Adrenal gland (tissue), 12 donors: ENCODE measurements around the gene FXYD1. TPM values are rescaled to one million over a fixed set of nuclear protein-coding genes. Genes with fewer than 3 reads are reported as not detected.

Source experiments
- DNase-seq, 7 donors: peaks; one replicate each; pipeline ENCODE4 v3.0.0-alpha.2; 2019 to 2020
- H3K27ac ChIP-seq, 5 donors: fragments of 200-600 bp; sonication (generic) in 4 of 5; 1 replicate in 3 of 5; 2 replicates in 2 of 5; pipeline versions ENCODE4 v1.5.1 to v1.8.0; 2016 to 2020; ENCODE audit warnings: mild to moderate bottlenecking in 1 of 5
- H3K27me3 ChIP-seq: fragments of 200-600 bp; 2 replicates; pipeline ENCODE4 v1.8.0; 2021
- H3K36me3 ChIP-seq, 2 donors: fragments of 200-600 bp; replicated peaks in 1 of 2; 1 replicate in 1 of 2; 2 replicates in 1 of 2; pipeline versions ENCODE4 v1.5.1 to v1.8.0; 2018 to 2022
- H3K4me1 ChIP-seq, 2 donors: fragments of 200-600 bp; replicated peaks in 1 of 2; 1 replicate in 1 of 2; 2 replicates in 1 of 2; pipeline versions ENCODE4 v1.5.1 to v1.8.0; 2018 to 2021
- H3K4me3 ChIP-seq, 4 donors: fragments of 200-600 bp; sonication (generic) in 3 of 4; one replicate each; pipeline ENCODE4 v1.5.1; 2016 to 2018
- H3K9me3 ChIP-seq, 3 donors: fragments of 200-600 bp; sonication (generic) in 1 of 3; replicated peaks in 1 of 3; 1 replicate in 2 of 3; 2 replicates in 1 of 3; pipeline versions ENCODE4 v1.5.1 to v1.8.0; 2016 to 2021
- CTCF ChIP-seq, 6 experiments: fragments of 450-650 bp in 4 of 6; fragments of 200-600 bp in 2 of 6; sonication (generic) in 1 of 6; IDR thresholded peaks; 1 replicate in 5 of 6; 2 replicates in 1 of 6; pipeline versions ENCODE4 v1.5.1 to v1.8.0; 2016 to 2021; ENCODE audit warnings: antibody characterized with exemption in 6 of 6, mild to moderate bottlenecking in 2 of 6, moderate library complexity in 1 of 6
- POLR2A ChIP-seq, 2 donors: fragments of 450-650 bp; IDR thresholded peaks; one replicate each; pipeline ENCODE4 v1.6.1; 2017; ENCODE audit warnings: antibody characterized with exemption in 2 of 2, mild to moderate bottlenecking in 2 of 2, moderate library complexity in 1 of 2
- WGBS, 4 donors: extraction: QIAGEN DNeasy Blood & Tissue Kit in 2 of 4; methylation state at CpG; one replicate each; pipeline versions ENCODE4 v1.1.5 to v1.1.7; 2013 to 2017; 5-methylcytosine and 5-hydroxymethylcytosine counted together
- intact Hi-C, 2 donors: fragments of 100-400 bp; cut with DNase I; formaldehyde crosslinking; loops; one replicate each; pipeline versions ENCODE4 v1.14.1 to v1.15.0; 2022 to 2023
- polyA plus RNA-seq, 3 donors: library from polyadenylated mRNA; stranded (reverse); fragments of 200-250 nt in 2 of 3; fragments of 350-450 nt in 1 of 3; fragmentation: Illumina TruSeq in 1 of 3; extraction: RNeasy Lipid Tissue Mini Kit (QIAGEN cat#74804) in 1 of 3; gene quantifications; one replicate each; pipeline ENCODE4 v1.2.3, GENCODE V29; 2013 to 2014
- total RNA-seq, 9 donors: library from RNA; depleted of rRNA in 4 of 9; stranded (reverse); fragments of >200 nt in 4 of 9; fragments of 120-200 nt in 1 of 9; fragmentation: NEBNext Ultra II Directional in 1 of 9; extraction: Animal tissue kit (Norgen Biotek cat#: 25700) in 1 of 9; gene quantifications; one replicate each; pipeline versions ENCODE4 v1.1.0 to v1.2.4, GENCODE V29; 2013 to 2023
- donor health status: healthy with polysubstance abuse.
- donor health status: Bipolar disorder and iron deficiency.
- donor health status: DM: yes; HTN: yes; CAD: no.
- donor health status: DM: no; HTN: no; CAD: no.
- donor health status: DM: no; HTN: no; CAD: no.
- donor health status: DM: yes; HTN: yes; CAD: no.

Gene FXYD1
- total and polyA plus RNA-seq, 12 donors: 2.0 to 58.6 (median 9.4) TPM; not detected in 1

GRCh38 chr19:35105411-35106290 is 33.0 kb upstream of the FXYD1 start:
- no peak for TF ChIP-seq POLR2A (IDR thresholded peaks at IDR 0.05)
- TF ChIP-seq CTCF (IDR thresholded peaks at IDR 0.05): no peak
- Histone ChIP-seq H3K36me3 (no peaks in the 10 kb centered on the region), H3K9me3 (no peaks in the 10 kb centered on the region), H3K27me3 (no peaks in the 10 kb centered on the region), H3K27ac (no peak overlapping the region), H3K4me1 (no peaks in the 10 kb centered on the region), H3K4me3 (no peak overlapping the region)
- DNase-seq: no peak
- intact Hi-C loops: no loop called here
- WGBS, 4 donors: 86 to 91% (median 88%) methylated on average over 30 of the region's 30 CpGs

GRCh38 chr19:35106291-35106583 is 32.4 kb upstream of the FXYD1 start:
- no peak for DNase-seq
- TF ChIP-seq CTCF (IDR thresholded peaks at IDR 0.05) (no peak), POLR2A (IDR thresholded peaks at IDR 0.05) (no peak)
- Histone ChIP-seq H3K4me1 (no peaks in the 10 kb centered on the region), H3K36me3 (no peaks in the 10 kb centered on the region), H3K4me3 (no peak overlapping the region), H3K9me3 (no peaks in the 10 kb centered on the region), H3K27ac (no peak overlapping the region), H3K27me3 (no peaks in the 10 kb centered on the region)
- 89 to 99% (median 94%) methylated on average over 5 to 9 of the region's 9 CpGs for WGBS, 4 donors
- intact Hi-C loops: no loop called here

GRCh38 chr19:35106898-35107541 is 31.6 kb upstream of the FXYD1 start:
- Histone ChIP-seq H3K4me3 (no peak overlapping the region), H3K9me3 (no peaks in the 10 kb centered on the region), H3K27ac (no peak overlapping the region), H3K27me3 (no peaks in the 10 kb centered on the region), H3K4me1 (no peaks in the 10 kb centered on the region), H3K36me3 (no peaks in the 10 kb centered on the region)
- TF ChIP-seq CTCF (IDR thresholded peaks at IDR 0.05): no peak
- no peak for TF ChIP-seq POLR2A (IDR thresholded peaks at IDR 0.05)
- intact Hi-C loops: no loop called here
- DNase-seq: no peak
- WGBS, 4 donors: 46 to 93% (median 69%) methylated on average over 1 to 2 of the region's 2 CpGs

- Histone ChIP-seq H3K36me3 (no peaks in the 10 kb centered on the region), H3K9me3 (no peaks in the 10 kb centered on the region), H3K4me3 (no peak overlapping the region), H3K4me1 (no peaks in the 10 kb centered on the region), H3K27me3 (no peaks in the 10 kb centered on the region), H3K27ac (no peak overlapping the region)
- TF ChIP-seq CTCF (IDR thresholded peaks at IDR 0.05): no peak
- no peak for TF ChIP-seq POLR2A (IDR thresholded peaks at IDR 0.05)
- WGBS, 4 donors: 26 to 47% (median 36%) methylated on average over 5 of the region's 5 CpGs
- intact Hi-C loops: no loop called here
- no peak for DNase-seq
These were observed 31.1 kb upstream of the FXYD1 start for GRCh38 chr19:35107545-35107944.
